ENCODE measurements around the gene THADA.
A peak's percentile ranks its signal among the peaks of the same experiment; 100 is the strongest.

The THADA gene

GRCh38 chr2:43488737-43489136 is 107.1 kb downstream of the THADA start:
- H3K36me3 ChIP-seq = no peaks in the 10 kb centered on the region
- H3K27ac ChIP-seq = no peak overlapping the region
- no peaks in the 10 kb centered on the region for H3K27me3 ChIP-seq (ENCODE audit: insufficient read depth, low read depth, severe bottlenecking)
- TF ChIP-seq CTCF (IDR thresholded peaks at IDR 0.05; ENCODE audit: low read depth, low read length) = no peak
- no peak for DNase-seq
- no peak overlapping the region for H3K4me3 ChIP-seq (ENCODE audit: low read depth, low read length)
- no peaks in the 10 kb centered on the region for H3K9me3 ChIP-seq (ENCODE audit: severe bottlenecking)

- DNase-seq = no peak
- H3K27ac ChIP-seq = no peak overlapping the region
Observed at GRCh38 chr2:43486603-43487002, 109.2 kb downstream of the THADA start.

DNA sequence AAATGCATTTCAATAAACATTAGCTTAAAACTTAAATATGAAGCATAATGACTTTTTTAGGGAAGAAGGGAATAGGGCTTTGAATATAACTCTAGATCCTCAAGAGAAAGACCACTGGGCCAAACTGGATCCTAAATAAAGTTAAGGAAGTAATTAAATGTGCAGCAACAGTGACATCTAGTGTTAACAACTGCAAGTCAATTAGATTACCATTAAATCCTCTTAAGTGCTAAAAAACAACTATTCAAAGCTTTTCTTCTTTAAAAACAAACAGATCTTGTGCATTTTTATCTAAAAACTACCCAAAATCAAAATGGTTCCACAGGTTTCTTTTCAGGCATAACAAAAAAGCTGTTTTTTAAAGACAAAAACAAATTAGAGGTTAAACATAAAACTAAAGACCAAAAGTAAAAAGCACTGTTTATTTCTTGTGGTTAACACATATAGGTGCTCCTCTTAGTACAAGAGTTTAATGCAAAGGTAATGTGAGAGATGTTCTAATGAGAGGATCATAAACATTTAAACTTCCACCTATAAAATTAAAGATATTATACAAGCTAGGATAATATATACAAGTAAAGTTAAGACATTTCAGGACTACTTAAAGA is 111.4 kb downstream of the THADA start:
- Histone ChIP-seq H3K36me3 (no peaks in the 10 kb centered on the region), H3K27me3 (ENCODE audit: insufficient read depth, low read depth, severe bottlenecking) (no peaks in the 10 kb centered on the region), H3K4me3 (ENCODE audit: low read depth, low read length) (no peak overlapping the region), H3K27ac (no peak overlapping the region), H3K9me3 (ENCODE audit: severe bottlenecking) (no peaks in the 10 kb centered on the region)
- DNase-seq = no peak
- TF ChIP-seq CTCF (IDR thresholded peaks at IDR 0.05; ENCODE audit: low read depth, low read length) = 0 out of 2 replicates have a peak, but pooled peaks have one; percentile 35

More at GRCh38 chr2:43486603-43487002, 109.2 kb downstream of the THADA start:
- H3K4me3 ChIP-seq (ENCODE audit: low read depth, low read length) = no peak overlapping the region
- no peak for TF ChIP-seq CTCF (IDR thresholded peaks at IDR 0.05; ENCODE audit: low read depth, low read length)
- H3K36me3 ChIP-seq = no peaks in the 10 kb centered on the region
- no peaks in the 10 kb centered on the region for H3K9me3 ChIP-seq (ENCODE audit: severe bottlenecking)
- no peaks in the 10 kb centered on the region for H3K27me3 ChIP-seq (ENCODE audit: insufficient read depth, low read depth, severe bottlenecking)

GRCh38 chr2:43482961-43483360 is 112.9 kb downstream of the THADA start:
- H3K4me3 ChIP-seq (ENCODE audit: low read depth, low read length) = no peak overlapping the region
- no peak overlapping the region for H3K27ac ChIP-seq
- no peaks in the 10 kb centered on the region for H3K9me3 ChIP-seq (ENCODE audit: severe bottlenecking)
- no peaks in the 10 kb centered on the region for H3K27me3 ChIP-seq (ENCODE audit: insufficient read depth, low read depth, severe bottlenecking)
- no peak for DNase-seq
- H3K36me3 ChIP-seq = no peaks in the 10 kb centered on the region
- TF ChIP-seq CTCF (IDR thresholded peaks at IDR 0.05; ENCODE audit: low read depth, low read length) = no peak

- TF ChIP-seq CTCF (IDR thresholded peaks at IDR 0.05; ENCODE audit: low read depth, low read length) = no peak
- no peak overlapping the region for H3K4me3 ChIP-seq (ENCODE audit: low read depth, low read length)
- H3K27ac ChIP-seq = no peak overlapping the region
- DNase-seq = no peak
- H3K36me3 ChIP-seq = no peaks in the 10 kb centered on the region
- H3K27me3 ChIP-seq (ENCODE audit: insufficient read depth, low read depth, severe bottlenecking) = no peaks in the 10 kb centered on the region
- no peaks in the 10 kb centered on the region for H3K9me3 ChIP-seq (ENCODE audit: severe bottlenecking)
Observed at GRCh38 chr2:43481927-43482542, 113.8 kb downstream of the THADA start.

GRCh38 chr2:43480874-43481273 is 115.0 kb downstream of the THADA start:
- no peak overlapping the region for H3K4me3 ChIP-seq (ENCODE audit: low read depth, low read length)
- no peaks in the 10 kb centered on the region for H3K36me3 ChIP-seq
- DNase-seq = no peak
- H3K9me3 ChIP-seq (ENCODE audit: severe bottlenecking) = no peaks in the 10 kb centered on the region
- TF ChIP-seq CTCF (IDR thresholded peaks at IDR 0.05; ENCODE audit: low read depth, low read length) = no peak
- H3K27ac ChIP-seq = no peak overlapping the region
- H3K27me3 ChIP-seq (ENCODE audit: insufficient read depth, low read depth, severe bottlenecking) = no peaks in the 10 kb centered on the region

All from WERI-Rb-1 (cell line).